Prostate gland (tissue), 2 donors: ENCODE results near the gene CSTPP1.

ENCODE experiments used
- POLR2A ChIP-seq: fragments of 450-650 bp; IDR thresholded peaks from one replicate; pipeline ENCODE4 v1.6.1; 2016; ENCODE audit warnings: antibody characterized with exemption, mild to moderate bottlenecking
- TF ChIP-seq, protein P1 (sequence below), 4 experiments: fragments of 200-600 bp in 2 of 4; fragments of 450-650 bp in 2 of 4; sonication (generic) in 2 of 4; IDR thresholded peaks; 1 replicate in 3 of 4; 2 replicates in 1 of 4; pipeline ENCODE4 v1.5.1; 2016 to 2019; ENCODE audit warnings: antibody characterized with exemption in 4 of 4, mild to moderate bottlenecking in 2 of 4, moderate library complexity in 2 of 4

DNA sequence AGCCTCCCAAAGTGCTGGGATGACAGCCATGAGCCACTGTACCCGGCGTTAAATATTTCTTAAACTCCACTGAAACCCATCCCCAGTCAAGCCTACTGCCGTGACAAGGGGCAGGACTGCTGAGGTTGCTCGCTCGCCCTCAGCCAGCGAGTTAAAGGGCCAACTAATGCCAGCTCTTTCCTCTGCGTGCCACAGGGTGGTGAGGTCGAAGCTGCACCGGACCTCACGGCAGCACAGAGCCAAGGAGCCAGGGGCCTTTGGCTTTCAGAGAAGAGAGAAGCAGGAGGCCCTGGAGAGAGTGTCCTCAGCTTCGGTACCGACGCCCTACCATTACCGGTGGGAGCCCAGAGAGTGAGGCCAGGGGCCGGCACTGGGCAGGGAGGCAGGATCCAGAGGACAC lies 227.3 kb downstream of the CSTPP1 start:
- TF ChIP-seq, protein P1, sequence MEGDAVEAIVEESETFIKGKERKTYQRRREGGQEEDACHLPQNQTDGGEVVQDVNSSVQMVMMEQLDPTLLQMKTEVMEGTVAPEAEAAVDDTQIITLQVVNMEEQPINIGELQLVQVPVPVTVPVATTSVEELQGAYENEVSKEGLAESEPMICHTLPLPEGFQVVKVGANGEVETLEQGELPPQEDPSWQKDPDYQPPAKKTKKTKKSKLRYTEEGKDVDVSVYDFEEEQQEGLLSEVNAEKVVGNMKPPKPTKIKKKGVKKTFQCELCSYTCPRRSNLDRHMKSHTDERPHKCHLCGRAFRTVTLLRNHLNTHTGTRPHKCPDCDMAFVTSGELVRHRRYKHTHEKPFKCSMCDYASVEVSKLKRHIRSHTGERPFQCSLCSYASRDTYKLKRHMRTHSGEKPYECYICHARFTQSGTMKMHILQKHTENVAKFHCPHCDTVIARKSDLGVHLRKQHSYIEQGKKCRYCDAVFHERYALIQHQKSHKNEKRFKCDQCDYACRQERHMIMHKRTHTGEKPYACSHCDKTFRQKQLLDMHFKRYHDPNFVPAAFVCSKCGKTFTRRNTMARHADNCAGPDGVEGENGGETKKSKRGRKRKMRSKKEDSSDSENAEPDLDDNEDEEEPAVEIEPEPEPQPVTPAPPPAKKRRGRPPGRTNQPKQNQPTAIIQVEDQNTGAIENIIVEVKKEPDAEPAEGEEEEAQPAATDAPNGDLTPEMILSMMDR (IDR thresholded peaks at IDR 0.05), result no peak
- TF ChIP-seq POLR2A, result no peak
